PFSK-1 (cell line): ENCODE results near the gene MC2R. TPM values are rescaled to one million over a fixed set of nuclear protein-coding genes. Genes with fewer than 3 reads are reported as not detected.

ENCODE experiments used
- FOXP2 ChIP-seq: optimal IDR thresholded peaks from 2 replicates; pipeline ENCODE3; 2011; ENCODE audit warnings: borderline replicate concordance, control low read depth, inconsistent platforms; ENCODE audit not compliant: insufficient read depth; ENCODE audit errors: extremely low read length, extremely low read depth
- POLR2AphosphoS5 ChIP-seq: IDR thresholded peaks from 2 replicates; pipeline ENCODE4 v1.6.1; 2012; ENCODE audit warnings: low read depth, mild to moderate bottlenecking, control low read depth, low read length, moderate library complexity
- REST ChIP-seq, 2 experiments: IDR thresholded peaks; 2 replicates each; pipeline versions ENCODE4 v1.6.1 to v1.8.0; 2011 to 2012; ENCODE audit warnings: low read depth in 2 of 2, low read length in 2 of 2, control low read depth in 1 of 2, inconsistent platforms in 1 of 2, mild to moderate bottlenecking in 1 of 2, moderate library complexity in 1 of 2; ENCODE audit not compliant: insufficient read depth in 1 of 2
- SIN3A ChIP-seq: IDR thresholded peaks from 2 replicates; pipeline ENCODE4 v1.6.1; 2012; ENCODE audit warnings: mild to moderate bottlenecking, low read length, moderate library complexity, borderline replicate concordance; ENCODE audit not compliant: insufficient read depth
- TAF1 ChIP-seq: IDR thresholded peaks from 2 replicates; pipeline ENCODE4 v1.6.1; 2012; ENCODE audit warnings: low read length, control low read depth, borderline replicate concordance; ENCODE audit not compliant: insufficient read depth
- polyA plus RNA-seq: library from polyadenylated mRNA; unstranded; fragments of >200 nt; gene quantifications from one replicate; pipeline ENCODE4 v1.2.1, GENCODE V29; 2012; ENCODE audit warnings: low read depth, missing spikeins; ENCODE audit not compliant: insufficient read length

Gene MC2R
- polyA plus RNA-seq, result not detected

GRCh38 chr18:13915391-13915790 lies at the start of gene MC2R:
Gene MC2R (minus strand): TSS chr18:13915536. CDS start chr18:13885518, 30,018 bp downstream.
- no peak for TF ChIP-seq SIN3A
- TF ChIP-seq REST (IDR thresholded peaks at IDR 0.05; ENCODE audit: insufficient read depth in 1 of 2, low read depth in 2 of 2, low read length in 2 of 2), result no peak
- TF ChIP-seq TAF1, result no peak
- TF ChIP-seq FOXP2, result no peak
- no peak for TF ChIP-seq POLR2AphosphoS5

GRCh38 chr18:13945811-13946210 lies 30.5 kb upstream of the MC2R start:
- no peak for TF ChIP-seq SIN3A
- no peak for TF ChIP-seq FOXP2
- TF ChIP-seq POLR2AphosphoS5, result no peak
- TF ChIP-seq REST (IDR thresholded peaks at IDR 0.05; ENCODE audit: insufficient read depth in 1 of 2, low read depth in 2 of 2, low read length in 2 of 2), result no peak
- TF ChIP-seq TAF1, result no peak

GRCh38 chr18:13943338-13943737 lies 28.0 kb upstream of the MC2R start:
- TF ChIP-seq FOXP2 (no peak), REST (IDR thresholded peaks at IDR 0.05; ENCODE audit: insufficient read depth in 1 of 2, low read depth in 2 of 2, low read length in 2 of 2) (no peak)

GRCh38 chr18:13940326-13940725 lies 25.0 kb upstream of the MC2R start:
- TF ChIP-seq FOXP2, result no peak

- no peak for TF ChIP-seq FOXP2
- TF ChIP-seq REST (IDR thresholded peaks at IDR 0.05; ENCODE audit: insufficient read depth in 1 of 2, low read depth in 2 of 2, low read length in 2 of 2), result no peak
- no peak for TF ChIP-seq TAF1
Observed at GRCh38 chr18:13934676-13935075, 19.3 kb upstream of the MC2R start.

- TF ChIP-seq POLR2AphosphoS5 (no peak), SIN3A (no peak), TAF1 (no peak), FOXP2 (no peak), REST (IDR thresholded peaks at IDR 0.05; ENCODE audit: insufficient read depth in 1 of 2, low read depth in 2 of 2, low read length in 2 of 2) (no peak)
Observed at GRCh38 chr18:13934058-13934457, 18.7 kb upstream of the MC2R start.
